Measurements from ENCODE around the gene DNAI7. TPM values are rescaled to one million over a fixed set of nuclear protein-coding genes. Genes with fewer than 3 reads are reported as not detected.

DNAI7 gene
- total and polyA plus RNA-seq, 4 experiments from 2014 or later: 0.07 to 0.15 TPM; not detected in 2

DNA sequence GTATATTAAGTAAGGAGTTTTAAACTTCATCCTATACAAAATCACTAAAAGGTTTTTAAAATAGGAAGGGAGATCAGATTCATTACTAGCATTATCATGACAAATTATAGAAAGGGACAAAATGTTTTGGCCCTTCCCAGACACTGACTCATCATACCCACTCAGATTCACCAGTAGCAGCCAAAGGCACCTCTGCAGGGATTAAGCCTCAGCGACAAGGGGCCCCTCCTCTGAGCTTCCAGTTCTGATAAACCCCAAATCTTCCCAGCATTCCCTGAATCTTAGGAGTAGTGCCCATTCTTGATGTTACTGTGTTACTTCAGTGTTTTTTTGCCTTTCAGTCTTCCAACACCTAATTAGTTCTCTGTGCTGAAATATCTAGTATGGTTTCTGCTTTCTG, 41.2 kb upstream of the DNAI7 start:
- ChIA-PET POLR2A (ENCODE audit: partially characterized antibody) (no interaction called here), CTCF (ENCODE audit: partially characterized antibody) (interaction anchor here (1.3 kb wide), 1 partner anchor 24 kb away, joined by 5 read pairs; no protein-coding TSS in a partner anchor)
- Mint-ChIP-seq H3K36me3 (peaks cover 30 to 55% of the 10 kb centered on the region in 2 donors), H3K4me3 (no peak overlapping the region), H3K4me1 (peaks cover 4 to 22% (median 19%) of the 10 kb centered on the region in 4 donors), H3K27me3 (no peaks in the 10 kb centered on the region), H3K9me3 (no peaks in the 10 kb centered on the region), H3K27ac (peak overlapping the region in 2 of 7 donors; percentile 10 to 40)
- Histone ChIP-seq H3K4me3 (ENCODE audit: low read length in 2 of 2) (no peak overlapping the region), H3K27me3 (ENCODE audit: insufficient read depth, low read length) (no peaks in the 10 kb centered on the region), H3K4me1 (ENCODE audit: insufficient read depth, low read length) (peaks cover 4% of the 10 kb centered on the region), H3K36me3 (ENCODE audit: insufficient read depth, low read length) (no peaks in the 10 kb centered on the region), H3K27ac (ENCODE audit: low read depth, low read length) (no peak overlapping the region), H3K9me3 (ENCODE audit: control insufficient read depth in 1 of 2, low read length in 2 of 2) (no peaks in the 10 kb centered on the region)
- intact Hi-C loops (cut with micrococcal nuclease): no loop called here
- no peak for DNase-seq

DNA sequence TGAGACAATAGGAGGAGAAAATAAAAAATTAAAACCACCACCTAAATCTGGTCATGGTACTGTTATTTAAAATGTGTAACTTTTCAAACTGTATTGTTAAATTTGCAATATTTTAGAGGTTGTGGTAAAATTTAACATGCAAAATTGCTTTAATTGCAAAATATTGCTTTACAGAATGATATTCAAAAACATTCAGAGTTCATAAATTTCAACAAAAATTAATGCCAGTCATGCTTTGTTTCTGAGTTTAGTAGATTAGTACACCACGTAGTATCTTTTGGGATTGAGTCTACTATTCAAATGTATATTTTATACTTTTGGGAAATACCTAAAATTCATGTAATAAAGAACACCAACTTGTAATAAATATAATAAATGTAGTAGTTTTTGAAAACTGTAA, 18.4 kb upstream of the DNAI7 start:
- intact Hi-C loops (cut with micrococcal nuclease): no loop called here
- H3K4me1 ChIP-seq (ENCODE audit: insufficient read depth, low read length): no peaks in the 10 kb centered on the region
- no peak overlapping the region for H3K4me3 ChIP-seq (ENCODE audit: low read length in 2 of 2)
- DNase-seq: no peak
- Mint-ChIP-seq H3K27ac (no peak overlapping the region), H3K27me3 (no peaks in the 10 kb centered on the region), H3K36me3 (peaks cover 19 to 26% of the 10 kb centered on the region in 2 donors), H3K4me3 (no peak overlapping the region), H3K4me1 (peaks cover 4 to 7% (median 4%) of the 10 kb centered on the region in 4 donors), H3K9me3 (no peaks in the 10 kb centered on the region)
- POLR2A ChIA-PET (ENCODE audit: partially characterized antibody): no interaction called here
- CTCF ChIA-PET (ENCODE audit: partially characterized antibody): interaction anchor here (0.9 kb wide), 1 partner anchor 28 kb away, joined by 3 read pairs; no protein-coding TSS in a partner anchor
- no peaks in the 10 kb centered on the region for H3K9me3 ChIP-seq (ENCODE audit: control insufficient read depth in 1 of 2, low read length in 2 of 2)
- H3K36me3 ChIP-seq (ENCODE audit: insufficient read depth, low read length): no peaks in the 10 kb centered on the region
- no peak overlapping the region for H3K27ac ChIP-seq (ENCODE audit: low read depth, low read length)
- H3K27me3 ChIP-seq (ENCODE audit: insufficient read depth, low read length): no peaks in the 10 kb centered on the region

DNA sequence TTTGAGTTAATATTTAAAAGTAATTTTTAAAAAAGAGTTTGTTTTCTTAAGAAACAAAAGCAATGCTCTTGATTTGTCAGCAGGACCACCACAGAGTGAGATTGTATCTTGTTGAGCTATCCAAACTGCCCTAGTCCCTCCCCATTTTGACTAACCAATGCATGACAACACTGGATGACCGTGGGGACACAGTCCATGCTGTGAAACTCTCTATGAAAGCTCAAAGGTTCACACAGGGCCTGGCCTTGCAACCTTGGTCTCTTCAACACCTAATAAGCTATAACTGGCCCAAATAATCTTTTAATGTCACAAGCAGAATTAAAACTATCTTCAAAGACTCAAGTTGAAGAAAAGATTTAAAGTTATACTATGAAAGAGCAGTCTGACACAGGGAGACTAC, 13.6 kb upstream of the DNAI7 start:
- no peak overlapping the region for H3K4me3 Mint-ChIP-seq
- no peaks in the 10 kb centered on the region for H3K27me3 Mint-ChIP-seq
- H3K36me3 Mint-ChIP-seq: peaks cover 9 to 43% of the 10 kb centered on the region in 2 donors
- Histone ChIP-seq H3K9me3 (ENCODE audit: control insufficient read depth in 1 of 2, low read length in 2 of 2) (no peaks in the 10 kb centered on the region), H3K4me1 (ENCODE audit: insufficient read depth, low read length) (no peaks in the 10 kb centered on the region), H3K36me3 (ENCODE audit: insufficient read depth, low read length) (peaks cover 6% of the 10 kb centered on the region), H3K27ac (ENCODE audit: low read depth, low read length) (no peak overlapping the region), H3K4me3 (ENCODE audit: low read length in 2 of 2) (no peak overlapping the region), H3K27me3 (ENCODE audit: insufficient read depth, low read length) (no peaks in the 10 kb centered on the region)
- peak overlapping the region in 3 of 7 donors; percentile 37 to 88 (median 50) for H3K27ac Mint-ChIP-seq
- no peaks in the 10 kb centered on the region for H3K9me3 Mint-ChIP-seq
- CTCF ChIA-PET (ENCODE audit: partially characterized antibody): interaction anchor here (1.0 to 2.0 kb wide), 2 partner anchors 9 to 33 kb away, joined by 4 to 5 read pairs; no protein-coding TSS in a partner anchor
- DNase-seq: no peak
- POLR2A ChIA-PET (ENCODE audit: partially characterized antibody): no interaction called here
- intact Hi-C loops (cut with micrococcal nuclease): no loop called here
- peaks cover 0 to 6% (median 4%) of the 10 kb centered on the region in 4 donors for H3K4me1 Mint-ChIP-seq

DNA sequence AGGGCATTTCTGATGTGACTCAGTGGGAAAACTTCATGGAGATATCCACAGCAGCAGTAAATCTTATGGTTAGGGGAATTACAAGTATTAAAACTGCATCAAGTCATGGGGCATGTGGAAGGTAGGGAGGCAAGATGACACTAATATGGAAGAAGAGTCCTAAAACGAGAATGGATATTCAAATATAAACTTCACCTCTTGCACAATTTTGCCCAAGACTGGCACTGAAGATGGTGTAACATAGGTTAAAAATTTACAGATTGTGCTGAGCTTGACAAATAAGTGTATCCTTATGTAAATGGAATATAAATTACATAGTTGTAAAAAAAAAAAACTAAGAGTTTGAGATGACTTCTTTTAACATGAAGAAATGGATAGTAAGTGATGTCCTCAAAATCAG, 12.9 kb upstream of the DNAI7 start:
- H3K4me1 ChIP-seq (ENCODE audit: insufficient read depth, low read length): no peaks in the 10 kb centered on the region
- intact Hi-C loops (cut with micrococcal nuclease): no loop called here
- Mint-ChIP-seq H3K4me1 (peaks cover 5 to 11% (median 9%) of the 10 kb centered on the region in 4 donors), H3K4me3 (no peak overlapping the region), H3K36me3 (peaks cover 12 to 49% of the 10 kb centered on the region in 2 donors), H3K27ac (peak overlapping the region in 2 of 7 donors; percentile 72 to 76), H3K9me3 (no peaks in the 10 kb centered on the region), H3K27me3 (no peaks in the 10 kb centered on the region)
- H3K9me3 ChIP-seq (ENCODE audit: control insufficient read depth in 1 of 2, low read length in 2 of 2): no peaks in the 10 kb centered on the region
- H3K36me3 ChIP-seq (ENCODE audit: insufficient read depth, low read length): peaks cover 6% of the 10 kb centered on the region
- POLR2A ChIA-PET (ENCODE audit: partially characterized antibody): no interaction called here
- no peak overlapping the region for H3K27ac ChIP-seq (ENCODE audit: low read depth, low read length)
- DNase-seq: no peak
- no peaks in the 10 kb centered on the region for H3K27me3 ChIP-seq (ENCODE audit: insufficient read depth, low read length)
- H3K4me3 ChIP-seq (ENCODE audit: low read length in 2 of 2): no peak overlapping the region
- CTCF ChIA-PET (ENCODE audit: partially characterized antibody): interaction anchor here (2.0 kb wide), 1 partner anchor 10 kb away, joined by 5 read pairs; no protein-coding TSS in a partner anchor

DNA sequence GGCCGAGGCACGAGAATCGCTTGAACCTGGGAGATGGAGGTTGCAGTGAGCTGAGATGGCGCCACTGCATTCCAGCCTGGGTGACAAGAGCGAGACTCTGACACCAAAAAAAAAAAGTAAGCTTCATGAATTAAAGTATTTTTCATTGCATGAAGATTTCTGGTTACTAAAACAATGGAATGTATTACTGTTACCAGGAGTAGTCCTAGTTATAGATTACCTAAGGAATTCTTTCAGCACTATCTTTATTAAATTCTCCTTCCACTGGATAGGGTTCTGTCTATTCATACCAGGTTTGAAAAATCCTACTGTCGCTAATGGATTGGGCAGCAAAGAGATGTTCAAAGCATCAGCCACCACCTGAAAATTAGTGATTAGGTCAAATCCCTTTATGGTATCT, 12.5 kb upstream of the DNAI7 start:
- H3K9me3 ChIP-seq (ENCODE audit: control insufficient read depth in 1 of 2, low read length in 2 of 2): no peaks in the 10 kb centered on the region
- no peaks in the 10 kb centered on the region for H3K27me3 ChIP-seq (ENCODE audit: insufficient read depth, low read length)
- H3K27ac Mint-ChIP-seq: peak overlapping the region in 3 of 7 donors; percentile 70 to 76 (median 72)
- ChIA-PET POLR2A (ENCODE audit: partially characterized antibody) (no interaction called here), CTCF (ENCODE audit: partially characterized antibody) (interaction anchor here (0.7 to 2.0 kb wide), 2 partner anchors 10 to 33 kb away, joined by 3 to 5 read pairs; no protein-coding TSS in a partner anchor)
- H3K27me3 Mint-ChIP-seq: no peaks in the 10 kb centered on the region
- H3K4me3 ChIP-seq (ENCODE audit: low read length in 2 of 2): no peak overlapping the region
- no peak overlapping the region for H3K27ac ChIP-seq (ENCODE audit: low read depth, low read length)
- H3K4me1 Mint-ChIP-seq: peaks cover 7 to 13% (median 10%) of the 10 kb centered on the region in 4 donors
- no peaks in the 10 kb centered on the region for H3K9me3 Mint-ChIP-seq
- H3K36me3 Mint-ChIP-seq: peaks cover 12 to 51% of the 10 kb centered on the region in 2 donors
- H3K4me1 ChIP-seq (ENCODE audit: insufficient read depth, low read length): no peaks in the 10 kb centered on the region
- H3K36me3 ChIP-seq (ENCODE audit: insufficient read depth, low read length): peaks cover 6% of the 10 kb centered on the region
- no peak overlapping the region for H3K4me3 Mint-ChIP-seq
- DNase-seq: no peak
- intact Hi-C loops (cut with micrococcal nuclease): no loop called here

- H3K9me3 ChIP-seq (ENCODE audit: control insufficient read depth in 1 of 2, low read length in 2 of 2): no peaks in the 10 kb centered on the region
- POLR2A ChIA-PET (ENCODE audit: partially characterized antibody): no interaction called here
- no peak for DNase-seq
- H3K36me3 ChIP-seq (ENCODE audit: insufficient read depth, low read length): peaks cover 6% of the 10 kb centered on the region
- H3K27ac Mint-ChIP-seq: peak overlapping the region in 6 of 7 donors; percentile 12 to 90 (median 64)
- CTCF ChIA-PET (ENCODE audit: partially characterized antibody): interaction anchor here (1.3 kb wide), 1 partner anchor 39 kb away, joined by 3 read pairs; no protein-coding TSS in a partner anchor
- intact Hi-C loops (cut with micrococcal nuclease): no loop called here
- no peaks in the 10 kb centered on the region for H3K9me3 Mint-ChIP-seq
- peaks cover 13 to 30% of the 10 kb centered on the region in 2 donors for H3K36me3 Mint-ChIP-seq
- no peak overlapping the region for H3K4me3 ChIP-seq (ENCODE audit: low read length in 2 of 2)
- peak overlapping the region in 1 of 8 donors; percentile 45 for H3K4me3 Mint-ChIP-seq
- no peak overlapping the region for H3K27ac ChIP-seq (ENCODE audit: low read depth, low read length)
- no peaks in the 10 kb centered on the region for H3K27me3 Mint-ChIP-seq
- H3K4me1 Mint-ChIP-seq: peaks cover 12 to 17% (median 16%) of the 10 kb centered on the region in 4 donors
- no peaks in the 10 kb centered on the region for H3K27me3 ChIP-seq (ENCODE audit: insufficient read depth, low read length)
- no peaks in the 10 kb centered on the region for H3K4me1 ChIP-seq (ENCODE audit: insufficient read depth, low read length)
These were observed 7.2 kb upstream of the DNAI7 start for GRCh38 chr12:25202137-25202536.

DNA sequence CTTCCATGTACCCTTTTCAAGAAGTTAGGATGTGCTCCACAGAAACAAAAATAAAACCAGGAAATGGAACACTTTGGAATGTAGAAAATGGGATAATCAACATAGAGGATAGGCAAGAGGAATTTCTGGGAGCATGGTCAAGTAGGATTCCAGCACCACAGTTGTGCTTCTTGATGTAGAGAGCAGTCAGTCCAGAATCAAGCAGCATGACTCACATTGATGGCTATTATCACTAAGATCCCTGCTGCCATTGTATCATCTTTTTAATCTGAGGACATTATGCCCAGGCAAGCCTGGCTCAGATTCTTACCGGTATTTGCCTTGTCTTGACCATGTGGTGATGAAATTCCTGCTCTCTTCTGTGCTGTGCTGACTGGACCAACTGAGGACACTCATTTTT, 5.7 kb upstream of the DNAI7 start:
- H3K36me3 ChIP-seq (ENCODE audit: insufficient read depth, low read length): peaks cover 5% of the 10 kb centered on the region
- H3K27me3 ChIP-seq (ENCODE audit: insufficient read depth, low read length): no peaks in the 10 kb centered on the region
- H3K4me1 Mint-ChIP-seq: peaks cover 21 to 24% (median 22%) of the 10 kb centered on the region in 4 donors
- no peaks in the 10 kb centered on the region for H3K9me3 Mint-ChIP-seq
- H3K36me3 Mint-ChIP-seq: peaks cover 13 to 20% of the 10 kb centered on the region in 2 donors
- CTCF ChIA-PET (ENCODE audit: partially characterized antibody): no interaction called here
- H3K27ac Mint-ChIP-seq: peak overlapping the region in 3 of 7 donors; percentile 14 to 58 (median 43)
- POLR2A ChIA-PET (ENCODE audit: partially characterized antibody): interaction anchor here (1.3 kb wide), 1 partner anchor 168 kb away, joined by 3 read pairs; no protein-coding TSS in a partner anchor
- peaks cover 10% of the 10 kb centered on the region for H3K4me1 ChIP-seq (ENCODE audit: insufficient read depth, low read length)
- H3K27ac ChIP-seq (ENCODE audit: low read depth, low read length): no peak overlapping the region
- no peaks in the 10 kb centered on the region for H3K27me3 Mint-ChIP-seq
- DNase-seq: no peak
- no peak overlapping the region for H3K4me3 ChIP-seq (ENCODE audit: low read length in 2 of 2)
- H3K9me3 ChIP-seq (ENCODE audit: control insufficient read depth in 1 of 2, low read length in 2 of 2): no peaks in the 10 kb centered on the region
- H3K4me3 Mint-ChIP-seq: no peak overlapping the region
- intact Hi-C loops (cut with micrococcal nuclease): no loop called here

All from CD4-positive, alpha-beta memory T cell (primary cell).